SK-N-SH (cell line): ENCODE data around the gene RPA1. TPM values are rescaled to one million over a fixed set of nuclear protein-coding genes. Genes with fewer than 3 reads are reported as not detected.

Experiments used
- CTCF ChIA-PET: fragments of 300-600, 350-600 bp; formaldehyde crosslinking; extraction: SDS; loops from one replicate; lab custom pipeline; 2021; lab: Yijun Ruan, JAX
- POLR2A ChIA-PET: fragments of 350-600 bp; sonication (Branson Sonifier 250); formaldehyde crosslinking; extraction: SDS; loops from one replicate; lab custom pipeline; 2020; ENCODE audit warnings: antibody characterized with exemption, inconsistent platforms; lab: Yijun Ruan, JAX
- DNase-seq: peaks from one replicate; pipeline ENCODE4 v3.0.0; 2012
- H2AFZ ChIP-seq: fragments of 200-600 bp; sonication (generic); 2 replicates; pipeline ENCODE4 v1.8.1; 2016; ENCODE audit warnings: antibody characterized with exemption, mild to moderate bottlenecking, low read depth
- H3F3A ChIP-seq: fragments of 200-600 bp; sonication (generic); replicated peaks from 2 replicates; pipeline ENCODE3; 2016; ENCODE audit warnings: antibody characterized with exemption, mild to moderate bottlenecking; ENCODE audit not compliant: insufficient read depth
- H3K27ac ChIP-seq, 2 experiments: fragments of 200-500 bp in 1 of 2; fragments of 200-600 bp in 1 of 2; sonication (Bioruptor generic) in 1 of 2; sonication (generic), shearing (Covaris generic) in 1 of 2; 2 replicates each; pipeline versions ENCODE4 v1.5.1 to v1.6.1; 2014 to 2016; ENCODE audit warnings: low read depth in 2 of 2, inconsistent platforms in 1 of 2, low read length in 1 of 2, mild to moderate bottlenecking in 1 of 2, mixed read lengths in 1 of 2
- H3K27me3 ChIP-seq: fragments of 200-600 bp; sonication (generic), shearing (Covaris generic); 2 replicates; pipeline ENCODE4 v1.6.1; 2016; ENCODE audit warnings: mixed run types; ENCODE audit not compliant: insufficient read depth
- H3K36me3 ChIP-seq, 2 experiments: fragments of 200-500 bp in 1 of 2; fragments of 200-600 bp in 1 of 2; sonication (Bioruptor generic) in 1 of 2; sonication (generic) in 1 of 2; replicated peaks in 1 of 2; 2 replicates each; pipeline versions ENCODE3 to v1.5.1; 2014 to 2016; ENCODE audit warnings: low read length in 1 of 2, mild to moderate bottlenecking in 1 of 2; ENCODE audit not compliant: insufficient read depth in 2 of 2, control insufficient read depth in 1 of 2
- H3K4me1 ChIP-seq, 2 experiments: fragments of 200-500 bp in 1 of 2; fragments of 200-600 bp in 1 of 2; sonication (Bioruptor generic) in 1 of 2; sonication (generic), shearing (Covaris generic) in 1 of 2; 2 replicates each; pipeline versions ENCODE4 v1.5.1 to v1.6.1; 2014 to 2016; ENCODE audit warnings: low read depth in 1 of 2, low read length in 1 of 2, mixed run types in 1 of 2; ENCODE audit not compliant: insufficient read depth in 2 of 2, control insufficient read depth in 1 of 2
- H3K4me2 ChIP-seq: fragments of 200-600 bp; sonication (generic), shearing (Covaris generic); 2 replicates; pipeline ENCODE4 v1.6.1; 2017; ENCODE audit warnings: mixed run types
- H3K4me3 ChIP-seq, 2 experiments: fragments of 200-500 bp in 1 of 2; fragments of 200-600 bp in 1 of 2; sonication (Bioruptor generic) in 1 of 2; sonication (generic), shearing (Covaris generic) in 1 of 2; 2 replicates each; pipeline versions ENCODE4 v1.5.1 to v1.8.1; 2014 to 2016; ENCODE audit warnings: low read depth in 2 of 2, inconsistent platforms in 1 of 2, low read length in 1 of 2, mild to moderate bottlenecking in 1 of 2, mixed read lengths in 1 of 2, moderate library complexity in 1 of 2
- H3K79me2 ChIP-seq: fragments of 200-600 bp; sonication (generic); 2 replicates; pipeline ENCODE4 v1.8.1; 2017; ENCODE audit warnings: mild to moderate bottlenecking; ENCODE audit not compliant: insufficient read depth
- H3K9ac ChIP-seq: fragments of 200-600 bp; sonication (generic); 2 replicates; pipeline ENCODE4 v1.6.1; 2017; ENCODE audit warnings: mixed run types
- H3K9me2 ChIP-seq: fragments of 200-600 bp; sonication (generic); 2 replicates; pipeline ENCODE4 v1.6.1; 2017; ENCODE audit warnings: mixed run types
- H3K9me3 ChIP-seq: fragments of 200-600 bp; sonication (generic); 2 replicates; pipeline ENCODE4 v1.6.1; 2017; ENCODE audit warnings: mixed run types, mild to moderate bottlenecking, moderate library complexity
- H4K20me1 ChIP-seq: fragments of 200-600 bp; sonication (generic); 2 replicates; pipeline ENCODE4 v1.6.1; 2017; ENCODE audit warnings: mild to moderate bottlenecking, mixed run types; ENCODE audit not compliant: insufficient read depth
- CHD2 ChIP-seq: fragments of 150-350 bp; IDR thresholded peaks from 2 replicates; pipeline ENCODE4 v1.6.1; 2018; ENCODE audit warnings: low read length; ENCODE audit not compliant: partially characterized antibody
- ELF1 ChIP-seq: IDR thresholded peaks from 2 replicates; pipeline ENCODE4 v1.4.0; 2012
- EP300 ChIP-seq, 2 experiments: IDR thresholded peaks; 2 replicates each; pipeline versions ENCODE4 v1.4.0 to v1.6.1; 2012; ENCODE audit warnings: borderline replicate concordance in 1 of 2, low read depth in 1 of 2, low read length in 1 of 2
- EZH2phosphoT487 ChIP-seq: fragments of 200-600 bp; sonication (generic); IDR thresholded peaks from 2 replicates; pipeline ENCODE4 v1.6.1; 2017; ENCODE audit warnings: low read depth, mixed run types, mild to moderate bottlenecking, antibody characterized with exemption, moderate library complexity, borderline replicate concordance
- FOXJ3 ChIP-seq: sonication (generic); formaldehyde crosslinking; IDR thresholded peaks from 2 replicates; pipeline ENCODE4 v1.5.1; 2020; ENCODE audit warnings: mild to moderate bottlenecking, missing genetic modification reagents
- GATA2 ChIP-seq: sonication (generic); formaldehyde crosslinking; IDR thresholded peaks from 2 replicates; pipeline ENCODE4 v1.5.0; 2020; ENCODE audit warnings: mild to moderate bottlenecking, missing genetic modification reagents
- IRF3 ChIP-seq: fragments of 150-350 bp; IDR thresholded peaks from 2 replicates; pipeline ENCODE4 v1.6.1; 2016; ENCODE audit warnings: mild to moderate bottlenecking, low read depth, low read length
- JUND ChIP-seq: IDR thresholded peaks from 2 replicates; pipeline ENCODE4 v1.4.0; 2012
- MAX ChIP-seq: IDR thresholded peaks from 2 replicates; pipeline ENCODE4 v1.4.0; 2012; ENCODE audit warnings: low read depth
- MEF2A ChIP-seq: IDR thresholded peaks from 2 replicates; pipeline ENCODE4 v1.4.0; 2012; ENCODE audit warnings: low read depth, borderline replicate concordance
- MXI1 ChIP-seq: IDR thresholded peaks from 2 replicates; pipeline ENCODE4 v1.6.1; 2012; ENCODE audit warnings: mild to moderate bottlenecking, low read depth, low read length, improper control_type of control experiment
- NRF1 ChIP-seq: IDR thresholded peaks from 2 replicates; pipeline ENCODE4 v1.6.1; 2012; ENCODE audit warnings: low read depth, mild to moderate bottlenecking, low read length
- RAD21 ChIP-seq: IDR thresholded peaks from 2 replicates; pipeline ENCODE4 v1.6.1; 2012; ENCODE audit warnings: mild to moderate bottlenecking, low read length
- RCOR1 ChIP-seq: fragments of 150-350 bp; IDR thresholded peaks from 2 replicates; pipeline ENCODE4 v1.6.1; 2017; ENCODE audit warnings: antibody characterized with exemption, low read length
- RFX5 ChIP-seq: IDR thresholded peaks from 2 replicates; pipeline ENCODE4 v1.6.1; 2012; ENCODE audit warnings: mild to moderate bottlenecking, improper control_type of control experiment, low read length
- SIN3A ChIP-seq: IDR thresholded peaks from 2 replicates; pipeline ENCODE4 v1.6.1; 2012; ENCODE audit warnings: low read depth, mild to moderate bottlenecking, low read length, moderate library complexity, borderline replicate concordance
- TAF1 ChIP-seq: IDR thresholded peaks from 2 replicates; pipeline ENCODE4 v1.6.1; 2012; ENCODE audit warnings: low read depth, mild to moderate bottlenecking, low read length, moderate library complexity, borderline replicate concordance
- TCF12 ChIP-seq: IDR thresholded peaks from 2 replicates; pipeline ENCODE4 v1.4.0; 2012
- TEAD4 ChIP-seq: IDR thresholded peaks from 2 replicates; pipeline ENCODE4 v1.4.0; 2012; ENCODE audit warnings: mild to moderate bottlenecking, borderline replicate concordance; ENCODE audit not compliant: insufficient read depth
- USF1 ChIP-seq: IDR thresholded peaks from 2 replicates; pipeline ENCODE4 v1.4.0; 2012; ENCODE audit warnings: low read depth, borderline replicate concordance
- USF2 ChIP-seq: fragments of 150-350 bp; IDR thresholded peaks from 2 replicates; pipeline ENCODE4 v1.6.1; 2017; ENCODE audit warnings: antibody characterized with exemption, low read length, low read depth, borderline replicate concordance
- YY1 ChIP-seq: IDR thresholded peaks from 2 replicates; pipeline ENCODE4 v1.4.0; 2012; ENCODE audit warnings: low read depth, mild to moderate bottlenecking
- WGBS: methylation state at CpG from one replicate; pipeline ENCODE4 v1.1.6; 2017; ENCODE audit warnings: low lambda C conversion rate; 5-methylcytosine and 5-hydroxymethylcytosine counted together
- polyA plus RNA-seq, 3 experiments: library from polyadenylated mRNA; depleted of rRNA; stranded (reverse); fragments of >200 nt; gene quantifications; 2 replicates each; pipeline ENCODE4 v1.2.3, GENCODE V29; 2012
- TF ChIP-seq, protein P1 (sequence below): IDR thresholded peaks from 2 replicates; pipeline ENCODE4; 2012

Gene RPA1
- polyA plus RNA-seq, 1 of the 3 experiments (the other 2 are of a cell fraction), result 47.2 TPM

- TF ChIP-seq, protein P1, sequence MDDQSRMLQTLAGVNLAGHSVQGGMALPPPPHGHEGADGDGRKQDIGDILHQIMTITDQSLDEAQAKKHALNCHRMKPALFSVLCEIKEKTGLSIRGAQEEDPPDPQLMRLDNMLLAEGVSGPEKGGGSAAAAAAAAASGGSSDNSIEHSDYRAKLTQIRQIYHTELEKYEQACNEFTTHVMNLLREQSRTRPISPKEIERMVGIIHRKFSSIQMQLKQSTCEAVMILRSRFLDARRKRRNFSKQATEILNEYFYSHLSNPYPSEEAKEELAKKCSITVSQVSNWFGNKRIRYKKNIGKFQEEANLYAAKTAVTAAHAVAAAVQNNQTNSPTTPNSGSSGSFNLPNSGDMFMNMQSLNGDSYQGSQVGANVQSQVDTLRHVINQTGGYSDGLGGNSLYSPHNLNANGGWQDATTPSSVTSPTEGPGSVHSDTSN, result no peak
- TF ChIP-seq NRF1 (no peak), EP300 (IDR thresholded peaks at IDR 0.05; ENCODE audit: borderline replicate concordance in 1 of 2, low read depth in 1 of 2, low read length in 1 of 2) (no peak), ELF1 (no peak), TEAD4 (no peak), TCF12 (no peak), MEF2A (no peak), GATA2 (CRISPR knock-in tag) (no peak), USF1 (no peak), YY1 (no peak), CHD2 (no peak)
- TF ChIP-seq, all 33 proteins: peak for 0
Measured at GRCh38 chr17:1896243-1897104, 66.7 kb downstream of the RPA1 start (continued).

GRCh38 chr17:1897105-1897656 lies 67.4 kb downstream of the RPA1 start:
- Histone ChIP-seq H4K20me1 (no peaks in the 10 kb centered on the region), H3K9me2 (no peaks in the 10 kb centered on the region), H3K9me3 (no peaks in the 10 kb centered on the region), H3K36me3 (peaks cover 25 to 35% of the 10 kb centered on the region in 2 experiments), H3K4me1 (peaks cover 0 to 25% of the 10 kb centered on the region in 2 experiments; a peak in 2 of 4 replicates), H3K27me3 (no peaks in the 10 kb centered on the region), H3K4me2 (no peak overlapping the region), H3F3A (no peaks in the 10 kb centered on the region), H3K79me2 (no peaks in the 10 kb centered on the region), H2AFZ (no peak overlapping the region), H3K4me3 (no peak overlapping the region), H3K27ac (peak overlapping the region in 1 of 2 experiments; percentile 91; a peak in 2 of 4 replicates), H3K9ac (no peak overlapping the region)
- 87% methylated on average over 18 of the region's 18 CpGs for WGBS
- CTCF ChIA-PET, result interaction anchor here (1.1 to 1.4 kb wide), 3 partner anchors 12 to 128 kb away, joined by 3 to 4 read pairs (median 3); no protein-coding TSS in a partner anchor
- POLR2A ChIA-PET, result no interaction called here
- no peak for DNase-seq
- TF ChIP-seq MXI1, result no peak
- no peak for TF ChIP-seq TAF1
- TF ChIP-seq EP300 (IDR thresholded peaks at IDR 0.05; ENCODE audit: borderline replicate concordance in 1 of 2, low read depth in 1 of 2, low read length in 1 of 2), result no peak
- no peak for TF ChIP-seq ELF1
- no peak for TF ChIP-seq MAX
- TF ChIP-seq EZH2phosphoT487, result no peak
- no peak for TF ChIP-seq IRF3
- no peak for TF ChIP-seq RCOR1
- no peak for TF ChIP-seq SIN3A
- no peak for TF ChIP-seq USF2
- TF ChIP-seq TEAD4, result no peak
- TF ChIP-seq RFX5, result no peak
- no peak for TF ChIP-seq FOXJ3 (CRISPR knock-in tag)
- TF ChIP-seq NRF1, result no peak
- no peak for TF ChIP-seq JUND
- no peak for TF ChIP-seq CHD2
- TF ChIP-seq RAD21, result no peak
- TF ChIP-seq, protein P1, result no peak
